ENCODE results near the gene EDN2.

DNA sequence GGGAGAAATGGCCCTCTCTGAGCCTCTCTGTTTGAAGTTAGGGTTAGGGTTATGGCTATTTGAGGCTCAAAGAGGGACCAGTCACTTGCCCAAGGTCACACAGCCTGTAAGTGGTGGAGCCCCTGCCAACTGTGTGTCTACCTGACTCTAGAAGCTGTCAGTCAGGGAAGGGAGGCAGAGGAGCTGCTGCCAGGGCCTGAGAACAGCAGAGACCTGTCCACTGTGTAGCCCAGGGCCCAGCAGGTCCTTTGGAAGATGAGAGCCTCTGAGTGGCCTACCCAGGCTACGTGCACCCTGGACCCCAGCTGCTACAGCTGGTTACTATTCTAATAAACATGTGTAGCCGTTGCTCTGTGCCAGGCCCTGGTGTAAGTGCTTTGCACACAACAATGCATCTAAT lies 15.1 kb upstream of the EDN2 start:
- TF ChIP-seq, protein P1, sequence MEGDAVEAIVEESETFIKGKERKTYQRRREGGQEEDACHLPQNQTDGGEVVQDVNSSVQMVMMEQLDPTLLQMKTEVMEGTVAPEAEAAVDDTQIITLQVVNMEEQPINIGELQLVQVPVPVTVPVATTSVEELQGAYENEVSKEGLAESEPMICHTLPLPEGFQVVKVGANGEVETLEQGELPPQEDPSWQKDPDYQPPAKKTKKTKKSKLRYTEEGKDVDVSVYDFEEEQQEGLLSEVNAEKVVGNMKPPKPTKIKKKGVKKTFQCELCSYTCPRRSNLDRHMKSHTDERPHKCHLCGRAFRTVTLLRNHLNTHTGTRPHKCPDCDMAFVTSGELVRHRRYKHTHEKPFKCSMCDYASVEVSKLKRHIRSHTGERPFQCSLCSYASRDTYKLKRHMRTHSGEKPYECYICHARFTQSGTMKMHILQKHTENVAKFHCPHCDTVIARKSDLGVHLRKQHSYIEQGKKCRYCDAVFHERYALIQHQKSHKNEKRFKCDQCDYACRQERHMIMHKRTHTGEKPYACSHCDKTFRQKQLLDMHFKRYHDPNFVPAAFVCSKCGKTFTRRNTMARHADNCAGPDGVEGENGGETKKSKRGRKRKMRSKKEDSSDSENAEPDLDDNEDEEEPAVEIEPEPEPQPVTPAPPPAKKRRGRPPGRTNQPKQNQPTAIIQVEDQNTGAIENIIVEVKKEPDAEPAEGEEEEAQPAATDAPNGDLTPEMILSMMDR (IDR thresholded peaks at IDR 0.05; ENCODE audit: insufficient read depth, low read length), result no peak
- TF ChIP-seq GABPA (IDR thresholded peaks at IDR 0.05; ENCODE audit: low read depth), result no peak
- TF ChIP-seq, protein P2, sequence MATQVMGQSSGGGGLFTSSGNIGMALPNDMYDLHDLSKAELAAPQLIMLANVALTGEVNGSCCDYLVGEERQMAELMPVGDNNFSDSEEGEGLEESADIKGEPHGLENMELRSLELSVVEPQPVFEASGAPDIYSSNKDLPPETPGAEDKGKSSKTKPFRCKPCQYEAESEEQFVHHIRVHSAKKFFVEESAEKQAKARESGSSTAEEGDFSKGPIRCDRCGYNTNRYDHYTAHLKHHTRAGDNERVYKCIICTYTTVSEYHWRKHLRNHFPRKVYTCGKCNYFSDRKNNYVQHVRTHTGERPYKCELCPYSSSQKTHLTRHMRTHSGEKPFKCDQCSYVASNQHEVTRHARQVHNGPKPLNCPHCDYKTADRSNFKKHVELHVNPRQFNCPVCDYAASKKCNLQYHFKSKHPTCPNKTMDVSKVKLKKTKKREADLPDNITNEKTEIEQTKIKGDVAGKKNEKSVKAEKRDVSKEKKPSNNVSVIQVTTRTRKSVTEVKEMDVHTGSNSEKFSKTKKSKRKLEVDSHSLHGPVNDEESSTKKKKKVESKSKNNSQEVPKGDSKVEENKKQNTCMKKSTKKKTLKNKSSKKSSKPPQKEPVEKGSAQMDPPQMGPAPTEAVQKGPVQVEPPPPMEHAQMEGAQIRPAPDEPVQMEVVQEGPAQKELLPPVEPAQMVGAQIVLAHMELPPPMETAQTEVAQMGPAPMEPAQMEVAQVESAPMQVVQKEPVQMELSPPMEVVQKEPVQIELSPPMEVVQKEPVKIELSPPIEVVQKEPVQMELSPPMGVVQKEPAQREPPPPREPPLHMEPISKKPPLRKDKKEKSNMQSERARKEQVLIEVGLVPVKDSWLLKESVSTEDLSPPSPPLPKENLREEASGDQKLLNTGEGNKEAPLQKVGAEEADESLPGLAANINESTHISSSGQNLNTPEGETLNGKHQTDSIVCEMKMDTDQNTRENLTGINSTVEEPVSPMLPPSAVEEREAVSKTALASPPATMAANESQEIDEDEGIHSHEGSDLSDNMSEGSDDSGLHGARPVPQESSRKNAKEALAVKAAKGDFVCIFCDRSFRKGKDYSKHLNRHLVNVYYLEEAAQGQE (IDR thresholded peaks at IDR 0.05; ENCODE audit: insufficient replicate concordance, low read depth), result no peak

Measured in HL-60 (cell line).